VCaP (cell line): ENCODE data around the gene C3orf22.

ENCODE experiments used
- H3K27ac ChIP-seq: fragments of 450-650 bp; 2 replicates; pipeline ENCODE4 v1.5.1; 2017
- CTCF ChIP-seq: fragments of 450-650 bp; conservative IDR thresholded peaks from 2 replicates; pipeline ENCODE4 v1.5.1; 2017; ENCODE audit warnings: mild to moderate bottlenecking, moderate library complexity

Gene C3orf22

GRCh38 chr3:126516152-126516935 is 42.4 kb downstream of the C3orf22 start:
- no peak overlapping the region for H3K27ac ChIP-seq
- no peak for TF ChIP-seq CTCF

- H3K27ac ChIP-seq = no peak overlapping the region
- no peak for TF ChIP-seq CTCF
Measured at GRCh38 chr3:126515066-126515706, 43.5 kb downstream of the C3orf22 start.

GRCh38 chr3:126514161-126514560 is 44.6 kb downstream of the C3orf22 start:
- no peak overlapping the region for H3K27ac ChIP-seq
- no peak for TF ChIP-seq CTCF

GRCh38 chr3:126512916-126513650 is 45.6 kb downstream of the C3orf22 start:
- no peak for TF ChIP-seq CTCF
- no peak overlapping the region for H3K27ac ChIP-seq

GRCh38 chr3:126512026-126512425 is 46.7 kb downstream of the C3orf22 start:
- no peak for TF ChIP-seq CTCF
- H3K27ac ChIP-seq = no peak overlapping the region

- TF ChIP-seq CTCF = no peak
- H3K27ac ChIP-seq = no peak overlapping the region
Measured at GRCh38 chr3:126511291-126511690, 47.4 kb downstream of the C3orf22 start.

GRCh38 chr3:126510308-126510910 is 48.3 kb downstream of the C3orf22 start:
- no peak for TF ChIP-seq CTCF

More at GRCh38 chr3:126510308-126510910, 48.3 kb downstream of the C3orf22 start:
- H3K27ac ChIP-seq = no peak overlapping the region
